RWPE1 (cell line): ENCODE data around the gene ADAM17.

Experiments
- CTCF ChIA-PET: fragments of 350-600 bp; sonication (Branson Sonifier 250); formaldehyde crosslinking; extraction: SDS; loops from one replicate; lab custom pipeline; 2021; lab: Yijun Ruan, JAX
- POLR2A ChIA-PET: fragments of 400-600 bp; formaldehyde crosslinking; extraction: SDS; loops from one replicate; lab custom pipeline; 2020; ENCODE audit warnings: antibody characterized with exemption; ENCODE audit not compliant: low non-redundant PET; lab: Yijun Ruan, JAX
- DNase-seq: peaks from one replicate; pipeline ENCODE4 v3.0.0; 2012; ENCODE audit warnings: low spot score
- H3K27ac ChIP-seq: fragments of 450-650 bp; 2 replicates; pipeline ENCODE4 v1.5.1; 2017
- TF ChIP-seq, protein P1 (sequence below): fragments of 450-650 bp; conservative IDR thresholded peaks from 2 replicates; pipeline ENCODE4 v1.5.1; 2017; ENCODE audit warnings: low read depth, mild to moderate bottlenecking

Gene ADAM17

DNA sequence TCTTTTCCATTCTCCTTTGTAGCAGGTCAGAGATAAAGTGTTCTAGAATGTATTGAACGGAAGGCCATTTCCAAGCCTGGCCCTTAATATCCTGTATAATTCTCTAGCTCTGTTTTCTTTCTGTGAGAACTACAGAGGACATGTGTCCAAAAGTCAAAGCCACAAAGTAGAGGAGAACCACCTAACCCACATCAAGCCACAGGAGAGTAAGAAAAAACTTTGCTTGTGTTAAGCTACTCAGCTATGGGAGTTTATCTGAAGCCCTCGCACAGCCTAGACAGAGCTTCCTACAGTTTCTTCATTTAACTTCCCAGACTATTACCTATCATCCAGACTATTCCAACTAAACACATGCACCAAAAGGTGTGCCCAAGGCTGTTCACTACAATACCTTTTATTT is 22.0 kb downstream of the ADAM17 start:
- TF ChIP-seq, protein P1, sequence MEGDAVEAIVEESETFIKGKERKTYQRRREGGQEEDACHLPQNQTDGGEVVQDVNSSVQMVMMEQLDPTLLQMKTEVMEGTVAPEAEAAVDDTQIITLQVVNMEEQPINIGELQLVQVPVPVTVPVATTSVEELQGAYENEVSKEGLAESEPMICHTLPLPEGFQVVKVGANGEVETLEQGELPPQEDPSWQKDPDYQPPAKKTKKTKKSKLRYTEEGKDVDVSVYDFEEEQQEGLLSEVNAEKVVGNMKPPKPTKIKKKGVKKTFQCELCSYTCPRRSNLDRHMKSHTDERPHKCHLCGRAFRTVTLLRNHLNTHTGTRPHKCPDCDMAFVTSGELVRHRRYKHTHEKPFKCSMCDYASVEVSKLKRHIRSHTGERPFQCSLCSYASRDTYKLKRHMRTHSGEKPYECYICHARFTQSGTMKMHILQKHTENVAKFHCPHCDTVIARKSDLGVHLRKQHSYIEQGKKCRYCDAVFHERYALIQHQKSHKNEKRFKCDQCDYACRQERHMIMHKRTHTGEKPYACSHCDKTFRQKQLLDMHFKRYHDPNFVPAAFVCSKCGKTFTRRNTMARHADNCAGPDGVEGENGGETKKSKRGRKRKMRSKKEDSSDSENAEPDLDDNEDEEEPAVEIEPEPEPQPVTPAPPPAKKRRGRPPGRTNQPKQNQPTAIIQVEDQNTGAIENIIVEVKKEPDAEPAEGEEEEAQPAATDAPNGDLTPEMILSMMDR = no peak
- DNase-seq = no peak
- H3K27ac ChIP-seq = no peak overlapping the region
- POLR2A ChIA-PET = no interaction called here
- CTCF ChIA-PET = interaction anchor here (0.6 to 0.9 kb wide), 3 partner anchors 15 to 179 kb away, joined by 3 to 4 read pairs (median 3); no protein-coding TSS in a partner anchor

DNA sequence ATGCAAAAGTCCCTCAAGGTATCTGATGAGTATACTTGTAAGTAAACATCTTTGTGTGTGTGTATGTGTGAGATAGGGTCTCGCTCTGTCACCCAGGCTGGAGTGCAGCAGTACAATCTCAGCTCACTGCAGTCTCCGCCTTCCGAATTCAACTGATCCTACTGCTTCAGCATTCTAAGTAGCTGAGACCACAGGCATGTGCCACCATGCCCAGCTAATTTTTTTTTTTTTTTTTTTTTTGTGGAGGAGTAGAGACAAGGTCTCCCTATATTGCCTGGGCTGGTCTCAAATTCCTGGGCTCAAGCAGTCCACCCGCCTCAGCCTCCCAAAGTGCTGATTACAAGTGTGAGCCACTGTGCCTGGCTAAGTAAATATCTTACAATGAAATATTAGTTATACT is 23.2 kb downstream of the ADAM17 start:
- POLR2A ChIA-PET = no interaction called here
- no peak for DNase-seq
- CTCF ChIA-PET = interaction anchor here (0.6 to 0.9 kb wide), 2 partner anchors 17 to 337 kb away, joined by 3 to 4 read pairs; no protein-coding TSS in a partner anchor
- TF ChIP-seq, protein P1 = no peak
- H3K27ac ChIP-seq = peak overlapping the region; percentile 19; the same call in 1 of the 2 replicates

GRCh38 chr2:9527995-9528787 is 27.4 kb downstream of the ADAM17 start:
- ChIA-PET CTCF (no interaction called here), POLR2A (no interaction called here)
- no peak overlapping the region for H3K27ac ChIP-seq
- TF ChIP-seq, protein P1 = no peak
- DNase-seq = no peak

DNA sequence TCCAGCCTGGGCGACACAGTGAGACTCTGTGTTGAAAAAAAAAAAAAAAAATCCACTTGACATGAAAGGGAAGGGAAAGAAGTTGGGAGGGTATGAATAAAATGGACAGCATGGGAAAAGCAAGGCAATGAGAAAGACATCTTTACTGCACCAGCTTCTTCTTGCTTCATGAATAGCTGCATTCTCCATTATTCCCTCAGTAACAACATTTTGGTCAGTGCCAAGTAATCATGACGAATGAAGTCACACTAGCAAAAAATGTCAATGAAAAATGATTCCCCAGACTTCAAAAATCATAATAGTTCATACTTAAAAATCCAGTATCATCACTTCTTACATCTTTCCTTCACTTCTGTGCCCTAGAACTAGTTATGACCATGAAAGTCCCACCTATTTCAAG is 30.4 kb downstream of the ADAM17 start:
- DNase-seq = no peak
- ChIA-PET POLR2A (no interaction called here), CTCF (interaction anchor here (0.7 kb wide), 1 partner anchor 31 kb away, joined by 4 read pairs; no protein-coding TSS in a partner anchor)
- H3K27ac ChIP-seq = no peak overlapping the region
- TF ChIP-seq, protein P1 = no peak

GRCh38 chr2:9524291-9524690 is 31.3 kb downstream of the ADAM17 start:
- no peak overlapping the region for H3K27ac ChIP-seq
- ChIA-PET POLR2A (no interaction called here), CTCF (no interaction called here)
- TF ChIP-seq, protein P1 = no peak
- no peak for DNase-seq

- CTCF ChIA-PET = no interaction called here
- TF ChIP-seq, protein P1 = no peak
- POLR2A ChIA-PET = no interaction called here
- DNase-seq = no peak
- H3K27ac ChIP-seq = no peak overlapping the region
Measured at GRCh38 chr2:9519250-9519649, 36.4 kb downstream of the ADAM17 start.
